Thyroid gland (tissue), 4 donors: ENCODE measurements around the gene LMX1B.

Source experiments
- POLR2A ChIP-seq, 2 donors: fragments of 450-650 bp; IDR thresholded peaks; one replicate each; pipeline ENCODE4 v1.6.1; 2017; ENCODE audit warnings: antibody characterized with exemption in 2 of 2, mild to moderate bottlenecking in 2 of 2, moderate library complexity in 1 of 2
- TF ChIP-seq, protein P1 (sequence below), 6 experiments: fragments of 200-600 bp in 3 of 6; fragments of 450-650 bp in 3 of 6; sonication (generic) in 3 of 6; IDR thresholded peaks; one replicate each; pipeline ENCODE4 v1.5.1; 2016 to 2019; ENCODE audit warnings: antibody characterized with exemption in 6 of 6, mild to moderate bottlenecking in 2 of 6, inconsistent platforms in 1 of 6, moderate library complexity in 1 of 6

GRCh38 chr9:126641118-126641851, 27.6 kb downstream of the LMX1B start:
- no peak for TF ChIP-seq POLR2A (IDR thresholded peaks at IDR 0.05)
- TF ChIP-seq, protein P1, sequence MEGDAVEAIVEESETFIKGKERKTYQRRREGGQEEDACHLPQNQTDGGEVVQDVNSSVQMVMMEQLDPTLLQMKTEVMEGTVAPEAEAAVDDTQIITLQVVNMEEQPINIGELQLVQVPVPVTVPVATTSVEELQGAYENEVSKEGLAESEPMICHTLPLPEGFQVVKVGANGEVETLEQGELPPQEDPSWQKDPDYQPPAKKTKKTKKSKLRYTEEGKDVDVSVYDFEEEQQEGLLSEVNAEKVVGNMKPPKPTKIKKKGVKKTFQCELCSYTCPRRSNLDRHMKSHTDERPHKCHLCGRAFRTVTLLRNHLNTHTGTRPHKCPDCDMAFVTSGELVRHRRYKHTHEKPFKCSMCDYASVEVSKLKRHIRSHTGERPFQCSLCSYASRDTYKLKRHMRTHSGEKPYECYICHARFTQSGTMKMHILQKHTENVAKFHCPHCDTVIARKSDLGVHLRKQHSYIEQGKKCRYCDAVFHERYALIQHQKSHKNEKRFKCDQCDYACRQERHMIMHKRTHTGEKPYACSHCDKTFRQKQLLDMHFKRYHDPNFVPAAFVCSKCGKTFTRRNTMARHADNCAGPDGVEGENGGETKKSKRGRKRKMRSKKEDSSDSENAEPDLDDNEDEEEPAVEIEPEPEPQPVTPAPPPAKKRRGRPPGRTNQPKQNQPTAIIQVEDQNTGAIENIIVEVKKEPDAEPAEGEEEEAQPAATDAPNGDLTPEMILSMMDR (IDR thresholded peaks at IDR 0.05) = no peak
